ENCODE measurements around the gene ZNF750. TPM values are rescaled to one million over a fixed set of nuclear protein-coding genes. Genes with fewer than 3 reads are reported as not detected.

The ZNF750 gene
- total and polyA plus RNA-seq, 10 of the 15 experiments (the other 5 are each of a cell fraction or from before 2014, with no cell fraction given), result 0.06 TPM; not detected in 9

GRCh38 chr17:82800885-82801284, 38.9 kb downstream of the ZNF750 start (continued):
- no peak for TF ChIP-seq CEBPZ (IDR thresholded peaks at IDR 0.05; ENCODE audit: low read depth, low read length)
- TF ChIP-seq, protein P1, sequence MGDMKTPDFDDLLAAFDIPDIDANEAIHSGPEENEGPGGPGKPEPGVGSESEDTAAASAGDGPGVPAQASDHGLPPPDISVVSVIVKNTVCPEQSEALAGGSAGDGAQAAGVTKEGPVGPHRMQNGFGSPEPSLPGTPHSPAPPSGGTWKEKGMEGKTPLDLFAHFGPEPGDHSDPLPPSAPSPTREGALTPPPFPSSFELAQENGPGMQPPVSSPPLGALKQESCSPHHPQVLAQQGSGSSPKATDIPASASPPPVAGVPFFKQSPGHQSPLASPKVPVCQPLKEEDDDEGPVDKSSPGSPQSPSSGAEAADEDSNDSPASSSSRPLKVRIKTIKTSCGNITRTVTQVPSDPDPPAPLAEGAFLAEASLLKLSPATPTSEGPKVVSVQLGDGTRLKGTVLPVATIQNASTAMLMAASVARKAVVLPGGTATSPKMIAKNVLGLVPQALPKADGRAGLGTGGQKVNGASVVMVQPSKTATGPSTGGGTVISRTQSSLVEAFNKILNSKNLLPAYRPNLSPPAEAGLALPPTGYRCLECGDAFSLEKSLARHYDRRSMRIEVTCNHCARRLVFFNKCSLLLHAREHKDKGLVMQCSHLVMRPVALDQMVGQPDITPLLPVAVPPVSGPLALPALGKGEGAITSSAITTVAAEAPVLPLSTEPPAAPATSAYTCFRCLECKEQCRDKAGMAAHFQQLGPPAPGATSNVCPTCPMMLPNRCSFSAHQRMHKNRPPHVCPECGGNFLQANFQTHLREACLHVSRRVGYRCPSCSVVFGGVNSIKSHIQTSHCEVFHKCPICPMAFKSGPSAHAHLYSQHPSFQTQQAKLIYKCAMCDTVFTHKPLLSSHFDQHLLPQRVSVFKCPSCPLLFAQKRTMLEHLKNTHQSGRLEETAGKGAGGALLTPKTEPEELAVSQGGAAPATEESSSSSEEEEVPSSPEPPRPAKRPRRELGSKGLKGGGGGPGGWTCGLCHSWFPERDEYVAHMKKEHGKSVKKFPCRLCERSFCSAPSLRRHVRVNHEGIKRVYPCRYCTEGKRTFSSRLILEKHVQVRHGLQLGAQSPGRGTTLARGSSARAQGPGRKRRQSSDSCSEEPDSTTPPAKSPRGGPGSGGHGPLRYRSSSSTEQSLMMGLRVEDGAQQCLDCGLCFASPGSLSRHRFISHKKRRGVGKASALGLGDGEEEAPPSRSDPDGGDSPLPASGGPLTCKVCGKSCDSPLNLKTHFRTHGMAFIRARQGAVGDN (IDR thresholded peaks at IDR 0.05), result no peak

- Histone ChIP-seq H3K4me1 (ENCODE audit: control insufficient read depth, insufficient read depth, low read length) (no peaks in the 10 kb centered on the region), H2AFZ (ENCODE audit: control insufficient read depth, low read depth, low read length) (no peak overlapping the region), H3K4me3 (no peak overlapping the region), H3K9ac (ENCODE audit: control insufficient read depth, insufficient read depth, low read length) (no peak overlapping the region), H3K27me3 (replicated peaks in 1 of 2; ENCODE audit: control insufficient read depth in 2 of 2, insufficient read depth in 2 of 2, low read length in 1 of 2) (no peaks in the 10 kb centered on the region), H3K79me2 (ENCODE audit: control insufficient read depth, insufficient read depth, low read length) (no peaks in the 10 kb centered on the region), H3K9me3 (replicated peaks; ENCODE audit: control insufficient read depth, insufficient read depth, low read length) (no peaks in the 10 kb centered on the region; the same call in 2 of the 3 replicates), H3K4me2 (ENCODE audit: control insufficient read depth, insufficient read depth) (no peak overlapping the region), H3K27ac (ENCODE audit: control insufficient read depth, insufficient read depth) (no peak overlapping the region), H4K20me1 (ENCODE audit: control insufficient read depth, insufficient read depth) (no peaks in the 10 kb centered on the region), H3K36me3 (ENCODE audit: control insufficient read depth in 2 of 2, insufficient read depth in 2 of 2, low read length in 1 of 2) (peaks cover 0 to 18% of the 10 kb centered on the region in 2 experiments; a peak in 2 of 4 replicates)
- CTCF ChIA-PET, result no interaction called here
- WGBS (ENCODE audit: insufficient coverage, insufficient replicate concordance, low lambda C conversion rate, missing lambda C conversion rate), result 93% methylated on average over 16 of the region's 16 CpGs
- in situ Hi-C loops (cut with MboI) (no loop called here), intact Hi-C loops (cut with micrococcal nuclease; ENCODE audit: unreplicated experiment) (no loop called here)
- RAD21 ChIA-PET (ENCODE audit: unreplicated experiment), result no interaction called here
- SMC1A ChIA-PET (ENCODE audit: uncharacterized antibody, unreplicated experiment), result no interaction called here
- FAIRE-seq, result no peak
- no peak for ATAC-seq
- POLR2A ChIA-PET, result no interaction called here
- BruUV-seq (replicated peaks), result no TSS peak
- DNase-seq (ENCODE audit: low read depth, low spot score), result no peak
- TF ChIP-seq NFXL1 (IDR thresholded peaks at IDR 0.05; ENCODE audit: borderline replicate concordance), result no peak
- no peak for TF ChIP-seq BCLAF1 (IDR thresholded peaks at IDR 0.05)
- no peak for TF ChIP-seq MXI1 (IDR thresholded peaks at IDR 0.05; ENCODE audit: low read depth, low read length)
- TF ChIP-seq TARDBP (IDR thresholded peaks at IDR 0.05; ENCODE audit: borderline replicate concordance), result no peak
- no peak for TF ChIP-seq SMC3 (IDR thresholded peaks at IDR 0.05; ENCODE audit: borderline replicate concordance, low read length)
- TF ChIP-seq ZBTB4 (CRISPR knock-in tag; IDR thresholded peaks at IDR 0.05), result no peak
- no peak for TF ChIP-seq RELA (IDR thresholded peaks at IDR 0.05; ENCODE audit: borderline replicate concordance, partially characterized antibody)
These were observed 40.2 kb downstream of the ZNF750 start for GRCh38 chr17:82799591-82799990.
